K562 (cell line): ENCODE results near the gene NDUFA6. TPM values are rescaled to one million over a fixed set of nuclear protein-coding genes. Genes with fewer than 3 reads are reported as not detected.

Experiments
- ARID3A ChIP-seq: IDR thresholded peaks from 2 replicates; pipeline ENCODE4 v1.6.1; 2012; ENCODE audit warnings: low read depth, low read length, improper control_type of control experiment, borderline replicate concordance
- CXXC5 ChIP-seq: fragments of 250-450 bp; sonication (Bioruptor Pico); IDR thresholded peaks from 2 replicates; pipeline ENCODE4 v1.8.0; 2022; ENCODE audit warnings: inconsistent platforms, mild to moderate bottlenecking, moderate library complexity
- XRCC5 ChIP-seq: fragments of 200-400 bp; formaldehyde crosslinking; IDR thresholded peaks from 2 replicates; pipeline ENCODE4 v1.6.1; 2017; ENCODE audit warnings: low read depth, mild to moderate bottlenecking, low read length
- ZNF639 ChIP-seq, 2 experiments: fragments of 200-800 bp in 1 of 2; sonication (Bioruptor generic) in 1 of 2; sonication (generic) in 1 of 2; formaldehyde crosslinking in 1 of 2; IDR thresholded peaks in 1 of 2; conservative IDR thresholded peaks in 1 of 2; 2 replicates each; pipeline versions ENCODE4 v1.5.0 to v1.6.1; 2016 to 2020; ENCODE audit warnings: missing compliant biosample characterization in 1 of 2, missing genetic modification characterization in 1 of 2, missing genetic modification reagents in 1 of 2
- polyA plus RNA-seq, 8 experiments: library from polyadenylated mRNA; depleted of rRNA in 4 of 8; stranded (reverse) in 5 of 8; unstranded in 3 of 8; fragments of >200 nt; fragmentation: Nextera tagmentation in 2 of 8; fragmentation: Illumina TruSeq in 1 of 8; extraction: Ambion mirVana in 2 of 8; extraction: Trizol in 1 of 8; gene quantifications; 2 replicates each; pipeline versions ENCODE4 v1.2.1 to v1.2.3, GENCODE V29; 2011 to 2014; ENCODE audit warnings: inconsistent platforms in 1 of 8, missing spikeins in 1 of 8
- total RNA-seq, 7 experiments: library from RNA; depleted of rRNA in 6 of 7; stranded (reverse); fragments of >200 nt in 6 of 7; fragmentation: Illumina TruSeq in 2 of 7; extraction: Trizol in 2 of 7; gene quantifications; 2 replicates each; pipeline versions ENCODE4 v1.2.1 to v1.2.3, GENCODE V29; 2011 to 2021; ENCODE audit warnings: low replicate concordance in 1 of 7
- TF ChIP-seq, protein P1 (sequence below), 2 experiments: IDR thresholded peaks; 2 replicates each; pipeline ENCODE4 v1.6.1; 2012; ENCODE audit warnings: improper control_type of control experiment in 2 of 2, low read depth in 2 of 2, low read length in 2 of 2, borderline replicate concordance in 1 of 2

NDUFA6 gene
- total and polyA plus RNA-seq, 9 of the 15 experiments (the other 6 are each of a cell fraction or from before 2014, with no cell fraction given), result 90.0 to 474 (median 128) TPM

GRCh38 chr22:42069801-42070516, 20.6 kb downstream of the NDUFA6 start (continued):
- TF ChIP-seq, protein P1, sequence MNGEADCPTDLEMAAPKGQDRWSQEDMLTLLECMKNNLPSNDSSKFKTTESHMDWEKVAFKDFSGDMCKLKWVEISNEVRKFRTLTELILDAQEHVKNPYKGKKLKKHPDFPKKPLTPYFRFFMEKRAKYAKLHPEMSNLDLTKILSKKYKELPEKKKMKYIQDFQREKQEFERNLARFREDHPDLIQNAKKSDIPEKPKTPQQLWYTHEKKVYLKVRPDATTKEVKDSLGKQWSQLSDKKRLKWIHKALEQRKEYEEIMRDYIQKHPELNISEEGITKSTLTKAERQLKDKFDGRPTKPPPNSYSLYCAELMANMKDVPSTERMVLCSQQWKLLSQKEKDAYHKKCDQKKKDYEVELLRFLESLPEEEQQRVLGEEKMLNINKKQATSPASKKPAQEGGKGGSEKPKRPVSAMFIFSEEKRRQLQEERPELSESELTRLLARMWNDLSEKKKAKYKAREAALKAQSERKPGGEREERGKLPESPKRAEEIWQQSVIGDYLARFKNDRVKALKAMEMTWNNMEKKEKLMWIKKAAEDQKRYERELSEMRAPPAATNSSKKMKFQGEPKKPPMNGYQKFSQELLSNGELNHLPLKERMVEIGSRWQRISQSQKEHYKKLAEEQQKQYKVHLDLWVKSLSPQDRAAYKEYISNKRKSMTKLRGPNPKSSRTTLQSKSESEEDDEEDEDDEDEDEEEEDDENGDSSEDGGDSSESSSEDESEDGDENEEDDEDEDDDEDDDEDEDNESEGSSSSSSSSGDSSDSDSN (IDR thresholded peaks at IDR 0.05; ENCODE audit: borderline replicate concordance in 1 of 2, low read depth in 2 of 2, low read length in 2 of 2), result 0 out of 4 replicates have a peak, but pooled peaks of 1 of the 2 experiments have one; percentile 11
- TF ChIP-seq XRCC5 (no peak), ARID3A (no peak), ZNF639 (CRISPR knock-in tag; conservative IDR thresholded peaks at IDR 0.05 in 1 of 2, IDR thresholded peaks at IDR 0.05 in 1 of 2) (peak in 1 of 2 experiments; percentile 7; a peak in 2 of 4 replicates), CXXC5 (CRISPR knock-in tag) (peak; percentile 18; the same call in 1 of the 2 replicates)
